ENCODE data around the gene AKT3.

DNA sequence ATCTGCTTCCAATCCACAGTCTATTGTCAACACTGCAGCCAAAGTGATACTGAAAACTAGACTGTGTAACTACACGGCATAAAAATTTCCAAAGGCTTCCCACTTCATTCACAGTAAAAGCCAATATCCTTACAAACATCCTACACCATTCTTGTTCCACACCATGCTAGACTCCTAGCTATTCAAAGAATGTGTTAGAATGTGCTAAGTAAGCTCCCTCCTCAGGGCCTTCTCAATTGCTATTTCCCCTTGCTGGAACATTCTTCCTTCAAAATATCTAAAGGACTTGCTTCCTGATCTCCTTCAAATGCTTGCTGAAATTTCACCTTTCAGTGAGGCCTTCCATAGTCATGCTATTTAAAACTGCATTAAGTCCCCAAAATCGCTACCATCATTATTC, 228.1 kb downstream of the AKT3 start:
- TF ChIP-seq CTCF (conservative IDR thresholded peaks at IDR 0.05; ENCODE audit: low read depth in 2 of 2) (no peak), EZH2phosphoT487 (IDR thresholded peaks at IDR 0.05; ENCODE audit: unreplicated experiment) (no peak), POLR2AphosphoS5 (IDR thresholded peaks at IDR 0.05; ENCODE audit: low read depth) (no peak), EZH2 (IDR thresholded peaks at IDR 0.05; ENCODE audit: low read depth, unreplicated experiment) (no peak), ZNF331 (CRISPR knock-in tag; IDR thresholded peaks at IDR 0.05; ENCODE audit: low read depth) (no peak), JUNB (IDR thresholded peaks at IDR 0.05; ENCODE audit: unreplicated experiment) (no peak), REST (IDR thresholded peaks at IDR 0.05; ENCODE audit: unreplicated experiment) (no peak), CREB1 (CRISPR knock-in tag; IDR thresholded peaks at IDR 0.05; ENCODE audit: low read depth) (no peak), NANOG (IDR thresholded peaks at IDR 0.05; ENCODE audit: borderline replicate concordance) (no peak), STAT1 (IDR thresholded peaks at IDR 0.05; ENCODE audit: unreplicated experiment) (no peak), ZNF462 (CRISPR knock-in tag; IDR thresholded peaks at IDR 0.05) (peak; percentile 78; the same call in 1 of the 2 replicates), ZNF114 (CRISPR knock-in tag; IDR thresholded peaks at IDR 0.05) (no peak)
- TF ChIP-seq, protein P1, sequence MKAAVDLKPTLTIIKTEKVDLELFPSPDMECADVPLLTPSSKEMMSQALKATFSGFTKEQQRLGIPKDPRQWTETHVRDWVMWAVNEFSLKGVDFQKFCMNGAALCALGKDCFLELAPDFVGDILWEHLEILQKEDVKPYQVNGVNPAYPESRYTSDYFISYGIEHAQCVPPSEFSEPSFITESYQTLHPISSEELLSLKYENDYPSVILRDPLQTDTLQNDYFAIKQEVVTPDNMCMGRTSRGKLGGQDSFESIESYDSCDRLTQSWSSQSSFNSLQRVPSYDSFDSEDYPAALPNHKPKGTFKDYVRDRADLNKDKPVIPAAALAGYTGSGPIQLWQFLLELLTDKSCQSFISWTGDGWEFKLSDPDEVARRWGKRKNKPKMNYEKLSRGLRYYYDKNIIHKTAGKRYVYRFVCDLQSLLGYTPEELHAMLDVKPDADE (IDR thresholded peaks at IDR 0.05): no peak

Measured in GM23338 (cell line).